Hepatocyte (in vitro differentiated cells): ENCODE results near the gene ASAP2. TPM values are rescaled to one million over a fixed set of nuclear protein-coding genes. Genes with fewer than 3 reads are reported as not detected.

ENCODE experiments used
- DNase-seq: peaks from one replicate; pipeline ENCODE4 v3.0.0-alpha.2; 2016; ENCODE audit warnings: low spot score
- H2AFZ ChIP-seq: fragments of 200-600 bp; sonication (generic); 2 replicates; pipeline ENCODE4 v1.6.0; 2016; ENCODE audit warnings: antibody characterized with exemption, mild to moderate bottlenecking
- H3K27ac ChIP-seq: fragments of 200-600 bp; sonication (generic); 2 replicates; pipeline ENCODE4 v1.5.1; 2016; ENCODE audit warnings: mild to moderate bottlenecking
- H3K27me3 ChIP-seq: fragments of 200-600 bp; sonication (generic); 2 replicates; pipeline ENCODE4 v1.6.1; 2016
- H3K36me3 ChIP-seq: fragments of 200-600 bp; sonication (generic); replicated peaks from 2 replicates; pipeline ENCODE4 v1.5.1; 2016; ENCODE audit warnings: low read depth; ENCODE audit not compliant: insufficient read depth
- H3K4me1 ChIP-seq: fragments of 200-600 bp; sonication (generic); 2 replicates; pipeline ENCODE4 v1.5.1; 2016; ENCODE audit warnings: mild to moderate bottlenecking, moderate library complexity; ENCODE audit not compliant: insufficient read depth
- H3K4me2 ChIP-seq: fragments of 200-600 bp; sonication (generic); 2 replicates; pipeline ENCODE4 v1.6.0; 2016
- H3K4me3 ChIP-seq: fragments of 200-600 bp; sonication (generic); 2 replicates; pipeline ENCODE4 v1.5.1; 2016; ENCODE audit warnings: mild to moderate bottlenecking
- H3K79me2 ChIP-seq: fragments of 200-600 bp; sonication (generic); 2 replicates; pipeline ENCODE4 v1.6.0; 2017; ENCODE audit warnings: mild to moderate bottlenecking
- H3K9me2 ChIP-seq: fragments of 200-600 bp; sonication (generic); replicated peaks from 2 replicates; pipeline ENCODE4 v1.6.0; 2017; ENCODE audit warnings: mild to moderate bottlenecking; ENCODE audit not compliant: insufficient read depth
- H3K9me3 ChIP-seq: fragments of 200-600 bp; sonication (generic); 2 replicates; pipeline ENCODE4 v1.5.1; 2016; ENCODE audit warnings: low read depth, mild to moderate bottlenecking
- H4K20me1 ChIP-seq: fragments of 200-600 bp; sonication (generic); 2 replicates; pipeline ENCODE4 v1.6.0; 2016; ENCODE audit warnings: mild to moderate bottlenecking; ENCODE audit not compliant: insufficient read depth, poor library complexity, severe bottlenecking
- CTCF ChIP-seq: fragments of 200-600 bp; sonication (generic); IDR thresholded peaks from 2 replicates; pipeline ENCODE4 v1.5.1; 2016; ENCODE audit warnings: antibody characterized with exemption, mild to moderate bottlenecking; ENCODE audit not compliant: poor library complexity
- EZH2 ChIP-seq: fragments of 200-600 bp; sonication (generic); IDR thresholded peaks from 2 replicates; pipeline ENCODE4 v1.6.1; 2016; ENCODE audit warnings: antibody characterized with exemption, mild to moderate bottlenecking, borderline replicate concordance
- EZH2phosphoT487 ChIP-seq: fragments of 200-600 bp; sonication (generic); IDR thresholded peaks from one replicate; pipeline ENCODE4 v1.6.1; 2018; ENCODE audit warnings: antibody characterized with exemption, mild to moderate bottlenecking, low read depth, moderate library complexity; ENCODE audit not compliant: unreplicated experiment, severe bottlenecking
- WGBS: methylation state at CpG from one replicate; pipeline ENCODE4 v1.1.6; 2016; ENCODE audit warnings: low lambda C conversion rate; ENCODE audit errors: missing lambda C conversion rate; 5-methylcytosine and 5-hydroxymethylcytosine counted together
- polyA plus RNA-seq: library from polyadenylated mRNA; unstranded; fragments of >200 nt; fragmentation: Nextera tagmentation; extraction: Ambion mirVana; gene quantifications from 2 replicates; pipeline ENCODE4 v1.2.1, GENCODE V29; 2016
- total RNA-seq: library from RNA; depleted of rRNA; stranded (reverse); fragments of >200 nt; gene quantifications from 2 replicates; pipeline ENCODE4 v1.2.3, GENCODE V29; 2014

Gene ASAP2
- total and polyA plus RNA-seq, 2 experiments from 2014 or later = 13.7 to 21.3 TPM

- H3K4me1 ChIP-seq = peaks cover 17% of the 10 kb centered on the region
- no peaks in the 10 kb centered on the region for H3K27me3 ChIP-seq
- peaks cover 3% of the 10 kb centered on the region for H4K20me1 ChIP-seq
These were observed 19.2 kb downstream of the ASAP2 start for GRCh38 chr2:9225806-9226205.

GRCh38 chr2:9226458-9227380 is 20.1 kb downstream of the ASAP2 start:
- H2AFZ ChIP-seq = no peak overlapping the region
- 78% methylated on average over 15 of the region's 15 CpGs for WGBS
- no peaks in the 10 kb centered on the region for H3K9me3 ChIP-seq
- H3K27me3 ChIP-seq = no peaks in the 10 kb centered on the region
- TF ChIP-seq EZH2phosphoT487 (no peak), EZH2 (no peak), CTCF (no peak)
- H3K27ac ChIP-seq = peak overlapping the region; percentile 56
- DNase-seq = no peak
- H4K20me1 ChIP-seq = peaks cover 3% of the 10 kb centered on the region
- H3K4me2 ChIP-seq = peak overlapping the region; percentile 37
- peaks cover 90% of the 10 kb centered on the region for H3K79me2 ChIP-seq
- no peaks in the 10 kb centered on the region for H3K36me3 ChIP-seq
- H3K4me3 ChIP-seq = no peak overlapping the region
- peaks cover 17% of the 10 kb centered on the region for H3K4me1 ChIP-seq
- H3K9me2 ChIP-seq = no peaks in the 10 kb centered on the region

More at GRCh38 chr2:9225806-9226205, 19.2 kb downstream of the ASAP2 start:
- Histone ChIP-seq H3K36me3 (no peaks in the 10 kb centered on the region), H3K27ac (no peak overlapping the region), H3K79me2 (peaks cover 90% of the 10 kb centered on the region), H2AFZ (no peak overlapping the region), H3K9me3 (no peaks in the 10 kb centered on the region), H3K9me2 (no peaks in the 10 kb centered on the region), H3K4me3 (no peak overlapping the region), H3K4me2 (no peak overlapping the region)
- 87% methylated on average over 10 of the region's 10 CpGs for WGBS
- DNase-seq = no peak
- TF ChIP-seq CTCF = no peak
- TF ChIP-seq EZH2 = no peak
- no peak for TF ChIP-seq EZH2phosphoT487

- Histone ChIP-seq H3K9me3 (no peaks in the 10 kb centered on the region), H3K36me3 (no peaks in the 10 kb centered on the region), H3K4me1 (peaks cover 24% of the 10 kb centered on the region), H3K27ac (peak overlapping the region; percentile 56), H3K4me2 (no peak overlapping the region), H3K9me2 (no peaks in the 10 kb centered on the region), H2AFZ (no peak overlapping the region), H4K20me1 (peaks cover 3% of the 10 kb centered on the region), H3K27me3 (no peaks in the 10 kb centered on the region), H3K79me2 (peaks cover 90% of the 10 kb centered on the region), H3K4me3 (no peak overlapping the region)
- WGBS = 96% methylated on average over 4 of the region's 4 CpGs
- no peak for DNase-seq
- no peak for TF ChIP-seq EZH2
- no peak for TF ChIP-seq EZH2phosphoT487
- TF ChIP-seq CTCF = no peak
These were observed 21.6 kb downstream of the ASAP2 start for GRCh38 chr2:9228088-9228751.
